Keratinocyte (primary cell): ENCODE results near the gene TAF4B. TPM values are rescaled to one million over a fixed set of nuclear protein-coding genes. Genes with fewer than 3 reads are reported as not detected.

Experiments used
- DNase-seq: peaks from one replicate; pipeline ENCODE4 v3.0.0-alpha.2; 2011; ENCODE audit warnings: low read depth, missing footprints, low spot score
- FAIRE-seq: peaks from 2 replicates; lab custom pipeline; 2011; peaks lifted over from hg19 to GRCh38; lab: Jason Lieb, UNC
- H2AFZ ChIP-seq: 2 replicates; pipeline ENCODE4 v1.6.0; 2012; ENCODE audit warnings: low read length, control low read depth, inconsistent platforms; ENCODE audit not compliant: control insufficient read depth
- H3K27ac ChIP-seq: 2 replicates; pipeline ENCODE4 v1.5.1; 2011; ENCODE audit warnings: low read length; ENCODE audit not compliant: control insufficient read depth, insufficient read depth
- H3K27me3 ChIP-seq: 3 replicates; pipeline ENCODE4 v1.6.0; 2011; ENCODE audit warnings: low read length; ENCODE audit not compliant: control insufficient read depth, insufficient read depth; ENCODE audit errors: extremely low read depth
- H3K36me3 ChIP-seq, 2 experiments: 2 replicates in 1 of 2; 3 replicates in 1 of 2; pipeline ENCODE4 v1.5.1; 2011; ENCODE audit warnings: low read length in 2 of 2, mild to moderate bottlenecking in 1 of 2; ENCODE audit not compliant: control insufficient read depth in 2 of 2, insufficient read depth in 2 of 2; ENCODE audit errors: extremely low read depth in 1 of 2
- H3K4me1 ChIP-seq: 3 replicates; pipeline ENCODE4 v1.5.1; 2011; ENCODE audit warnings: low read length; ENCODE audit not compliant: control insufficient read depth, insufficient read depth; ENCODE audit errors: extremely low read depth
- H3K4me2 ChIP-seq: 3 replicates; pipeline ENCODE4 v1.6.0; 2011; ENCODE audit warnings: low read depth, low read length; ENCODE audit not compliant: control insufficient read depth, insufficient read depth; ENCODE audit errors: extremely low read depth
- H3K4me3 ChIP-seq, 3 experiments: fragments of 200-600 bp in 1 of 3; sonication (generic) in 1 of 3; 2 replicates in 2 of 3; 3 replicates in 1 of 3; pipeline ENCODE4 v1.5.1; 2011 to 2016; ENCODE audit warnings: low read length in 3 of 3, mild to moderate bottlenecking in 3 of 3, control low read depth in 2 of 3, inconsistent platforms in 1 of 3, low read depth in 1 of 3, mixed read lengths in 1 of 3, mixed run types in 1 of 3, moderate library complexity in 1 of 3; ENCODE audit not compliant: control insufficient read depth in 2 of 3, insufficient read depth in 2 of 3; ENCODE audit errors: extremely low read depth in 1 of 3
- H3K79me2 ChIP-seq: 2 replicates; pipeline ENCODE4 v1.6.0; 2012; ENCODE audit warnings: low read length; ENCODE audit not compliant: control insufficient read depth, insufficient read depth
- H3K9ac ChIP-seq: 3 replicates; pipeline ENCODE4 v1.6.0; 2011; ENCODE audit warnings: low read length; ENCODE audit not compliant: control insufficient read depth, insufficient read depth; ENCODE audit errors: extremely low read depth
- H3K9me1 ChIP-seq: 3 replicates; pipeline ENCODE4 v1.6.0; 2011; ENCODE audit warnings: low read length; ENCODE audit not compliant: control insufficient read depth, insufficient read depth; ENCODE audit errors: extremely low read depth
- H3K9me3 ChIP-seq: 2 replicates; pipeline ENCODE4 v1.5.1; 2012; ENCODE audit warnings: low read depth, low read length; ENCODE audit not compliant: control insufficient read depth
- H4K20me1 ChIP-seq: 3 replicates; pipeline ENCODE4 v1.6.0; 2011; ENCODE audit warnings: low read length; ENCODE audit not compliant: control insufficient read depth, insufficient read depth; ENCODE audit errors: extremely low read depth
- CTCF ChIP-seq, 3 experiments: IDR thresholded peaks in 1 of 3; conservative IDR thresholded peaks in 1 of 3; optimal IDR thresholded peaks in 1 of 3; 2 replicates in 2 of 3; 3 replicates in 1 of 3; pipeline versions ENCODE3 to v1.5.1; 2011; ENCODE audit warnings: low read length in 3 of 3, mild to moderate bottlenecking in 3 of 3, moderate library complexity in 2 of 3, control low read depth in 1 of 3, inconsistent platforms in 1 of 3; ENCODE audit not compliant: insufficient read depth in 2 of 3; ENCODE audit errors: extremely low read depth in 1 of 3
- EZH2 ChIP-seq: IDR thresholded peaks from one replicate; pipeline ENCODE4 v1.6.1; 2012; ENCODE audit warnings: inconsistent platforms, mild to moderate bottlenecking, low read length, moderate library complexity
- dilution Hi-C: fragments of 300-500 bp; cut with MboI; formaldehyde crosslinking; loops from one replicate; pipeline ENCODE4 v1.7.0; 2020; ENCODE audit warnings: low sequenced_read_pairs; ENCODE audit not compliant: extremely low pct_ligation_motif_present
- polyA plus RNA-seq, 5 experiments: library from polyadenylated mRNA; depleted of rRNA in 3 of 5; stranded (reverse) in 3 of 5; stranded (forward) in 1 of 5; unstranded in 1 of 5; fragments of >200 nt; gene quantifications; 1 replicate in 1 of 5; 2 replicates in 3 of 5; 3 replicates in 1 of 5; pipeline versions ENCODE4 v1.2.1 to v1.2.3, GENCODE V29; 2011 to 2012; ENCODE audit warnings: missing spikeins in 2 of 5, low read depth in 1 of 5, low replicate concordance in 1 of 5

Gene TAF4B
- polyA plus RNA-seq, 1 donor (not counting 4 experiments of a cell fraction or from before 2014, with no cell fraction given) = 5.9 TPM

- no peak overlapping the region for H3K4me3 ChIP-seq
- DNase-seq (no peak), FAIRE-seq (no peak)
- no peak overlapping the region for H3K9ac ChIP-seq
- no peak overlapping the region for H2AFZ ChIP-seq
- H3K27me3 ChIP-seq = no peaks in the 10 kb centered on the region
- H3K9me1 ChIP-seq = no peaks in the 10 kb centered on the region
- TF ChIP-seq EZH2 (no peak), CTCF (optimal IDR thresholded peaks at IDR 0.05 in 1 of 3, IDR thresholded peaks at IDR 0.05 in 1 of 3, conservative IDR thresholded peaks at IDR 0.05 in 1 of 3; ENCODE audit: extremely low read depth in 1 of 3, insufficient read depth in 2 of 3, low read length in 3 of 3) (no peak)
- no peaks in the 10 kb centered on the region for H4K20me1 ChIP-seq
- no peaks in the 10 kb centered on the region for H3K9me3 ChIP-seq
- H3K4me1 ChIP-seq = no peaks in the 10 kb centered on the region
- no peak overlapping the region for H3K4me2 ChIP-seq
- no peaks in the 10 kb centered on the region for H3K36me3 ChIP-seq
- no peak overlapping the region for H3K27ac ChIP-seq
- no peaks in the 10 kb centered on the region for H3K79me2 ChIP-seq
- dilution Hi-C loops = no loop called here
Observed at GRCh38 chr18:26357960-26358359, 131.7 kb downstream of the TAF4B start.

- Histone ChIP-seq H3K9ac (no peak overlapping the region), H3K79me2 (no peaks in the 10 kb centered on the region), H3K27me3 (no peaks in the 10 kb centered on the region), H3K9me3 (no peaks in the 10 kb centered on the region), H4K20me1 (no peaks in the 10 kb centered on the region), H2AFZ (no peak overlapping the region), H3K9me1 (no peaks in the 10 kb centered on the region), H3K4me3 (no peak overlapping the region), H3K27ac (no peak overlapping the region), H3K36me3 (no peaks in the 10 kb centered on the region), H3K4me2 (no peak overlapping the region), H3K4me1 (no peaks in the 10 kb centered on the region)
- TF ChIP-seq CTCF (optimal IDR thresholded peaks at IDR 0.05 in 1 of 3, IDR thresholded peaks at IDR 0.05 in 1 of 3, conservative IDR thresholded peaks at IDR 0.05 in 1 of 3; ENCODE audit: extremely low read depth in 1 of 3, insufficient read depth in 2 of 3, low read length in 3 of 3) = no peak
- DNase-seq (no peak), FAIRE-seq (peak; percentile 57)
- dilution Hi-C loops = no loop called here
Observed at GRCh38 chr18:26362021-26362420, 135.8 kb downstream of the TAF4B start.
